Fibroblast of peridontal ligament (primary cell): ENCODE data around the gene ABCC4.

ENCODE experiments used
- DNase-seq: peaks from one replicate; pipeline ENCODE4 v3.0.0-alpha.2; 2010; ENCODE audit errors: extremely low read depth

ABCC4 gene

DNA sequence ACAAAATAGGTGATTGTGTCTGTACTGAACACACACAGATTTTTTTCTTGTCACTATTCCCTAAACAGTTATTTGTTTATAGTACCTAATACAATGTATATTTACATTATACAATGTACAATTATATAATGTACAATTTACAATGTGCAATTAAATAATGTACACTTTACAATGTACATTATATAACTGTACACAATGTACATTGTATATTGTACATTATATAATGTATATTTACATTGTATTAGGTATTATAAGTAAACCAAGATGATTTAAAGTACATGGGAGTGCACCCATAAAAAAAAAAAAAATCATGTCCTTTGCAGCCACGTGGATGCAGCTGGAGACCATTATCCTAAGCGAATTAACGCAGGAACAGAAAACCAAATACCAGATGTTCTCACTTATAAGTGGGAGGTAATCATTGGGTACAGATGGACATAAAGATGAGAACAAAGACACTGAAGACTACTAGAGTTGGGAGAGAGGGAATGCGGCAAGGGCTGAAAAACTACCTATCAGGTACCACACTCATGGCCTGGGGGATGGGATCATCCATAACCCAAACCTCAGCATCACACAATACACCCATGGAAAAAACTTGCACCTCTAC is 68.1 kb downstream of the ABCC4 start:
- no peak for DNase-seq

- DNase-seq, result no peak
Measured at GRCh38 chr13:95231393-95231792, 69.9 kb downstream of the ABCC4 start.

DNA sequence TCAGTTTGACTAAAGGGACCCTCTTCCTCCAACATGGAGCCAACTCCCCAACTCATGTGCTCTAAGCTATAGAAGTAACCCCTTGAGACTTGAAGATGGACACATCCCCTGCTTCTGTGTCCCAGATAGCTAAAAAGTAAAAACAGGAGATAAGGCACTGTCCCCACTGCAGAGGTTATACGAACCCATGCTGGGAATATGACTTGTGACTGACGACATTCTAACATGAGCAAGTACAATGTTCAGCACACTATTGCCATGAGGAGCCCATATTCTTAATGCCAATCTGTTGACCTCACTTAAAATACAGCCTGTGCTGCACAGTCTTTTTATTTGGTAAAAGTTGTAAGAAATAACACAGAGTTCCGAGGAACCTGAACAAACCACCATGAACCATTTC is 71.4 kb downstream of the ABCC4 start:
- DNase-seq, result no peak

DNA sequence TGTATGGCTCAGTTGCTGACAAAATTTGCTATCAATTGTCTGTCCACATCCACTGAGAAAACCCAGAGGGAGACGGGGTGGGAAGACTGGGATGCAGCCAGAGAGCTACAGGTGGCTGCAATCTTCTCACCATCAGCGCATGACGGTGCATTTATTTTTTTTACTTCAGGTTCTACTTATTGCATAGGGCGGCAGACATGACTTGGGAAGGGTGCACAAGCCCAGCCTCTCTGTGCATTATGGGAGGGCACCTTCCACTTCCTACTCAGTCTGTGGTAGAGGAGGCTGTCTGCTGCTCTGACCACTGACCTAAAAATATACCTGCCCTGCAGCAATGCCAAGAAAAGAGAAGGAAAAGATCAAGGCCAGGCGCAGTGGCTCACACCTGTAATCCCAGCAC is 73.1 kb downstream of the ABCC4 start:
- no peak for DNase-seq

- DNase-seq, result no peak
Measured at GRCh38 chr13:95226932-95227695, 74.1 kb downstream of the ABCC4 start.

DNA sequence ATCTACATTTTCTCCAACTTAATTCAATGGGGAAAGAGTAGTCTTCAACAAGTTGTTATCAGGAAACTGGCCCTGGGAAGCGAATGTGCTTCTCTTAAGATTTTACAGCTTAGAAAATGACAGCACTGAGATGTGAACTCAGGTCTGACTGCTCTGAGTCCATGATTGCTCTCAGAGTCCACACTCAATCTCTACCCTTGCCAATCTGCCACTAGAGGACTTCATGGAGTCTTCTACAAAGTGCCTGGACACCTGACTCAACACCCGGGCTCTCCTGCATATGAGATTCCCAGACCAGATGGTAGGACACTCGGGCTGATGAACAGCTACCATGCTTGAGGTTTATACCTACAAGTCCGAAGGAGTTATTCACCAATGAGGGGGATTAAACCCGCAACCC is 74.8 kb downstream of the ABCC4 start:
- DNase-seq, result no peak

DNA sequence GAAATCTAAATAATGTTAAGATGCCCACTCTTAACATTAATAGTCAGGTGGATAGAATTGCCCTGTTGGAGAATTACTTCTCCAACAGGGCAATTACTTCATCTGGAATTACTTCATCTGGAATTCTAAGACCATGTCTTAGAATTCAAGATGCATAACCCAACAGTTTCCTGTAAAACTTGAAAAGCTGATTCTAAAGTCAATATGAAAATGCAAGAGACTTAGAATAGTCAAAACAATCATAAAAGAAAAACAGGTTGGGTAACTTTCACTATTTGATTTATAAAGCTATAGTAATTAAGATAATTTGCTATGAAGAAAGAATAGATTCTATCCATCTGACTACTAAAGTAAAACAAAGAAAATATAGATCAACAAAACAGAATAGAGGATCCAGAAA is 75.2 kb downstream of the ABCC4 start:
- DNase-seq, result no peak

- no peak for DNase-seq
Measured at GRCh38 chr13:95224064-95224463, 77.2 kb downstream of the ABCC4 start.

DNA sequence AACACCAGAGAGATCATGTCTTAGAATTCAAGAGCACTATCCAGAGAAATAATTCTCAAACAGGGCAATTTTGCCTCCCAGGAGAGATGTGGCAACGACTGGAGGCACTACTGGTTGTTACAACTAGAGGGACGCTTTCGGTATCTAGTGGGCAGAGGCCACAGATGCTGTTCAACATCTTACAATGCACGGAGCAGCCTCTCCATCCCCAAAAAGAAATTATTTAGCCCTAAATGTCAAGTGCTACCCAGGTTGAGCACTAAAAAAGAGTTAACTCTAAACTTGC is 78.6 kb downstream of the ABCC4 start:
- no peak for DNase-seq

GRCh38 chr13:95221971-95222732 is 79.1 kb downstream of the ABCC4 start:
- no peak for DNase-seq

- no peak for DNase-seq
Measured at GRCh38 chr13:95220611-95221010, 80.6 kb downstream of the ABCC4 start.

GRCh38 chr13:95217920-95218830 is 83.1 kb downstream of the ABCC4 start:
- no peak for DNase-seq

DNA sequence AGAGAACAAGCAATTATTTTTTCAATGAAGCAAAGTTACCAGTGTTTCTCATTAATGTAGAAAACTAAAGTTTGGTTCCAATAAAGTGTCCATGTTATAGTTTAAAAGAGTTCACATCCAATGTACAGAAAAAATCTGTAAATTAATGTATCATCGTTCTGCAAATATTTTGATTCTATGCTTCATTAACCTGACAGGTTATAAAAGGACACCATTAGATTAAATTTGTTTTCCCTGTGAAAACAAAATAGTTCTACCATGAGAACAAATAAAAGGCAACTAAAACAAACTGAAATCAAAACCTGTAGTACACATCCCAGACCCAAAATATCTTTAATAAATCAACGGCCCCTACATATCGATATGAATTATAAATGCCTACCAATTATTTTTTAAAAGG is 85.1 kb downstream of the ABCC4 start:
- DNase-seq, result no peak

DNA sequence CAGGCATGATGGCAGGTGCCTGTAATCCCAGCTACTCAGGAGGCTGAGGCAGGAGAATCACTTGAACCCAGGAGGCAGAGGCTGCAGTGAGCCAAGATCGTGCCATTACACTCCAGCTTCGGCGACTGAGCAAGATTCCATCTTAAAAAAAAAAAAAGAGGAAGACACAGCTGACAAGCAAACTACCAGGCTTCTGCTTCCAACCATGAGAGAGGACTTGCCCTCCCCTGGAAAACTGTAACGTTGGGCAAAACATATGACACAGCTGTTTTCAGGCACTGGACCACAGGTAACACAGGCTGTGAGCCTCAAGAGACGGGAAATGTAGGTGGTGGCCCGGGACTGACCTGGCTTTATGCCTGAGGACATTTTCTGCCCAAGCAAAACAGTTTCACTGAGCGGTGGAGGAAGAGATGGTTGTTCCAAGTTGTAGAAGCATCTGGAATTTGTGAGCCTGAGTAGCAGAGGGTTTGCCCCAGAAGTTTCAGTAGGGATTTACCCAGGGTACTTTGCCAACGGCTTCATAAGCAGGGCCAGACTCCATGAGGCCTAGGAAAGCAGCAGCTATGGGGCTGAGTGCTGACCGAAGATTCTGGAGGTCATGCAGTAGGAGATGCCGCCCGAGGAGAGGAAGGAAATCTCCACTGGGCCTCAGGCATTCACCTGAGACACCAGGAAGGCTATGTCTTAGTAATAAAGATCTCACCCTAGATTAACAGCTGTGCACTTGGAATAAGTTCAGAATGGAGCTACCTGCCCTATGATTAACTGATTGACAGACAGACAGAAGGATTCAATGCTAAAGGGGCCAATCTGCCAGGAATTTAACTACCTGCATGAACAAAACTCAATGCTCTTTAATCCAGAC is 88.0 kb downstream of the ABCC4 start:
- DNase-seq, result no peak

DNA sequence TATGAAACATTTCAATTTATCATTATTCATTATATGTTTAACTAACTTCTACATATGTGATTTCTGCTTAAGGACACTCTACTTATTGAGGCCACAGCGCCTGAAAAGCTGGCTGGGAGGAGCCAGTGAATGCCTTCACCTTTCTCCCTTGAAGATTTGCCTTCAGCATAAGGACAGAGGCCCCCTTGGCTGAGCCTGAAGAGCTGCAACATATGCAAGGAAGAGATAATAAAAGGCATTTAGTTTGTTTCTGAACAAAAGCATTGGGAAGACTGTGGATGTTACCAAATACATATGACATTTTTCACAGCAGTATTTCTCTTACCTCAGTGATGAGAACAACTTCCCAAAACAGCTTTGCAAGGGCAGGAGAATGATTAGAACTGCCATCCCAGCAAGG is 92.1 kb downstream of the ABCC4 start:
- DNase-seq, result no peak

DNA sequence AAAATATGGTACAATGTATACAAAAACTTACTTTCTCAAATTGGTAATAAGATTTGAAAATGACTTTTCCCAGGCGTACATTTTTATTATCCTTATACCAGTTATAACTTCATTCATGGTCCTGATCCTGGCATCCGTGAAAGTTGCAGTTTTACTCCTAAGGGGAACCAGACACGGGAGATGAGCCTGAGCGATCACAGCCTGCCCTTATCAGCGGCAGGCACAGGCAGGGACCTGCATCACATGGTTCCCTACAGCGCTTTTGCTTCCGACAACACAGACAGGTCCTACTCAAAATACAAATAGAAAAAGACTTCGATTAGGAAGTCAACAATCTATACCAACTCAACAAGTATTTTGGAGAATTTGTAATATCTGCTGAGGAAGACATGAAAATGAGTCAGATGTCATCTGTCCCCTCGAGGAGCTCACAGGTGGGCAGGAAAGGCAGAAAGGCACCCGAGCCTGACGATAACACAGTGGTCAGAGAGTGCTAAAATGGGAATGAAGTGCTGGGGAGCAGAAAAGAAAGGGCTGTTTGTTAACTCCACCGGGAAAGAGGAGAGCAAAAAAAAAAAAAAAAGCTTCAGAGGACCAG is 93.4 kb downstream of the ABCC4 start:
- DNase-seq, result no peak

DNA sequence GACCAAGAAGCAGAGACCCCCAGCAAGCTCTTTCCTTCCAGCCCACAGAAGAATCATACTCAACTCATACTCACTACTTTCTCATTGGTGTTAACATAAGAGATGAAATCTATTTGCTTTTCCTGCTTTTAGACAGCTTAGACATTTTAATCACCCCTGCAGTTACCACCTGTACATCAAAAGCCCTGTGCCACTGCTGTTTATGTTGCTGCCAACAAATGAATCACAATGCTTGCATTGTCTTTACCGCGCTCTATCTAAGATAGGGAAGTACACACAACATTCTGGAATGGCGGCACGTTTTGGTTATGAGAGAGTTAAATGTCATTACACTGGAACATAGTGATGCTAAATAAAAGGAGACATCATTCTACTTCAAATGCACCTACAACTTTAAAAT is 95.1 kb downstream of the ABCC4 start:
- no peak for DNase-seq

DNA sequence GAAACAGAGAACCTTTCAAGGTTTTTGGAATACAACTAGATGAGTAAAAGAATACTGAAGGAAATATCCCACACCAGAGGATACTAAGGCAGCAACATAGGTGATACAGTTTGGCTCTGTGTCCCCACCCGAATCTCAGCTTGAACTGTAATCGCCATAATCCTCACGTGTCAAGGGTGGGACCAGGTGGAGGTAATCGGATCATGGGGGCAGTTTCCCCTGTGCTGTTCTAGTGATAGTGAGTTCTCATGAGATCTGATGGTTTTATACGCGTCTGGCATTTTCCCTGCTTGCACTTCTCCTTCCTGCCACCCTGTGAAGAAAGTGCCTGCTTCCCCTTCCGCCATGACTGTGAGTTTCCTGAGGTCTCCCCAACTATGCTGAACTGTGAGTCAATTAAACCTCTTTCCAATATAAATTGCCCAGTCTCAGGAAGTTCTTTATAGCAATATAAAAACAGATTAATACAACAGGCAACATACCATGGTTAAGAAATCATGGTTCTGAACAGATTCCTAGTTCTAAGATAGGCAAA is 97.0 kb downstream of the ABCC4 start:
- DNase-seq, result no peak

- DNase-seq, result no peak
Measured at GRCh38 chr13:95201814-95202651, 99.2 kb downstream of the ABCC4 start.
